IMR-90 (cell line): Measurements from ENCODE around the gene PRUNE2.

Source experiments
- CEBPB ChIP-seq: IDR thresholded peaks from 2 replicates; pipeline ENCODE4 v1.6.1; 2012; ENCODE audit warnings: low read depth, low read length, improper control_type of control experiment
- CTCF ChIP-seq: conservative IDR thresholded peaks from 2 replicates; pipeline ENCODE4 v1.5.1; 2012; ENCODE audit warnings: mild to moderate bottlenecking, low read depth, low read length, improper control_type of control experiment
- ELK1 ChIP-seq: fragments of 150-350 bp; IDR thresholded peaks from 2 replicates; pipeline ENCODE4 v1.6.1; 2016; ENCODE audit warnings: low read depth, mild to moderate bottlenecking, low read length, moderate library complexity, borderline replicate concordance
- FOS ChIP-seq: fragments of 150-350 bp; IDR thresholded peaks from 2 replicates; pipeline ENCODE4 v1.6.1; 2016; ENCODE audit warnings: low read depth, low read length
- MXI1 ChIP-seq: IDR thresholded peaks from 2 replicates; pipeline ENCODE4 v1.6.1; 2012; ENCODE audit warnings: low read depth, mild to moderate bottlenecking, low read length, moderate library complexity, borderline replicate concordance
- NFE2L2 ChIP-seq: fragments of 150-350 bp; IDR thresholded peaks from 2 replicates; pipeline ENCODE4 v1.6.1; 2016; ENCODE audit warnings: low read depth, mild to moderate bottlenecking, low read length
- POLR2A ChIP-seq: IDR thresholded peaks from 2 replicates; pipeline ENCODE4 v1.6.1; 2012; ENCODE audit warnings: mild to moderate bottlenecking, low read depth, low read length
- RAD21 ChIP-seq: IDR thresholded peaks from 2 replicates; pipeline ENCODE4 v1.6.1; 2012; ENCODE audit warnings: low read length, improper control_type of control experiment
- USF2 ChIP-seq: fragments of 150-350 bp; IDR thresholded peaks from 2 replicates; pipeline ENCODE4 v1.6.1; 2017; ENCODE audit warnings: mild to moderate bottlenecking, antibody characterized with exemption, low read length, low read depth

- TF ChIP-seq ELK1 (no peak), RAD21 (no peak), CTCF (no peak), POLR2A (no peak), MXI1 (no peak), CEBPB (no peak), USF2 (no peak), FOS (no peak), NFE2L2 (no peak)
These were observed 97.3 kb downstream of the PRUNE2 start for GRCh38 chr9:76808636-76809035.
